GM10847 (cell line): Measurements from ENCODE around the gene TUT4.

Experiments used
- POLR2A ChIP-seq: IDR thresholded peaks from 2 replicates; pipeline ENCODE4 v1.6.1; 2011; ENCODE audit not compliant: insufficient read length; ENCODE audit errors: extremely low read depth

Gene TUT4

GRCh38 chr1:52474807-52475206 is 78.1 kb downstream of the TUT4 start:
- no peak for TF ChIP-seq POLR2A

- no peak for TF ChIP-seq POLR2A
Measured at GRCh38 chr1:52473039-52473438, 79.9 kb downstream of the TUT4 start.

GRCh38 chr1:52472384-52472783 is 80.5 kb downstream of the TUT4 start:
- TF ChIP-seq POLR2A, result no peak

GRCh38 chr1:52469108-52469507 is 83.8 kb downstream of the TUT4 start:
- TF ChIP-seq POLR2A, result no peak

- no peak for TF ChIP-seq POLR2A
Measured at GRCh38 chr1:52463891-52464290, 89.0 kb downstream of the TUT4 start.

- no peak for TF ChIP-seq POLR2A
Measured at GRCh38 chr1:52461821-52462220, 91.1 kb downstream of the TUT4 start.

- TF ChIP-seq POLR2A, result no peak
Measured at GRCh38 chr1:52460694-52461093, 92.2 kb downstream of the TUT4 start.

- TF ChIP-seq POLR2A, result no peak
Measured at GRCh38 chr1:52455686-52456085, 97.2 kb downstream of the TUT4 start.

GRCh38 chr1:52454779-52455178 is 98.1 kb downstream of the TUT4 start:
- no peak for TF ChIP-seq POLR2A

GRCh38 chr1:52454127-52454526 is 98.8 kb downstream of the TUT4 start:
- no peak for TF ChIP-seq POLR2A

- no peak for TF ChIP-seq POLR2A
Measured at GRCh38 chr1:52444463-52444862, 108.4 kb downstream of the TUT4 start.

GRCh38 chr1:52439976-52440375 is 112.9 kb downstream of the TUT4 start:
- no peak for TF ChIP-seq POLR2A

- no peak for TF ChIP-seq POLR2A
Measured at GRCh38 chr1:52436817-52437216, 116.1 kb downstream of the TUT4 start.

GRCh38 chr1:52435650-52436049 is 117.2 kb downstream of the TUT4 start:
- no peak for TF ChIP-seq POLR2A

- no peak for TF ChIP-seq POLR2A
Measured at GRCh38 chr1:52435211-52435610, 117.7 kb downstream of the TUT4 start.

- TF ChIP-seq POLR2A, result no peak
Measured at GRCh38 chr1:52432807-52433206, 120.1 kb downstream of the TUT4 start.

GRCh38 chr1:52427152-52427551 is 125.7 kb downstream of the TUT4 start:
- no peak for TF ChIP-seq POLR2A

- no peak for TF ChIP-seq POLR2A
Measured at GRCh38 chr1:52426371-52426770, 126.5 kb downstream of the TUT4 start.
